ENCODE data around the gene GNAT1.

The GNAT1 gene

GRCh38 chr3:50236484-50237132 lies 45.2 kb downstream of the GNAT1 start:
- DNase-seq (ENCODE audit: low read depth) = no peak
- peak overlapping the region; percentile 88 for H3K4me3 ChIP-seq (ENCODE audit: low read length)
- TF ChIP-seq CTCF (conservative IDR thresholded peaks at IDR 0.05; ENCODE audit: low read depth, low read length) = no peak

- peak overlapping the region; percentile 88 for H3K4me3 ChIP-seq (ENCODE audit: low read length)
- no peak for DNase-seq (ENCODE audit: low read depth)
- no peak for TF ChIP-seq CTCF (conservative IDR thresholded peaks at IDR 0.05; ENCODE audit: low read depth, low read length)
Observed at GRCh38 chr3:50237133-50237651, 45.8 kb downstream of the GNAT1 start.

GRCh38 chr3:50237754-50238548 lies 46.5 kb downstream of the GNAT1 start:
- DNase-seq (ENCODE audit: low read depth) = no peak
- no peak for TF ChIP-seq CTCF (conservative IDR thresholded peaks at IDR 0.05; ENCODE audit: low read depth, low read length)
- peak overlapping the region; percentile 88 for H3K4me3 ChIP-seq (ENCODE audit: low read length)

- TF ChIP-seq CTCF (conservative IDR thresholded peaks at IDR 0.05; ENCODE audit: low read depth, low read length) = peak; percentile 5
- peak overlapping the region; percentile 88 for H3K4me3 ChIP-seq (ENCODE audit: low read length)
- DNase-seq (ENCODE audit: low read depth) = no peak
Observed at GRCh38 chr3:50238549-50239026, 47.2 kb downstream of the GNAT1 start.

- no peak overlapping the region for H3K4me3 ChIP-seq (ENCODE audit: low read length)
- no peak for DNase-seq (ENCODE audit: low read depth)
- no peak for TF ChIP-seq CTCF (conservative IDR thresholded peaks at IDR 0.05; ENCODE audit: low read depth, low read length)
Observed at GRCh38 chr3:50239649-50240048, 48.2 kb downstream of the GNAT1 start.

- H3K4me3 ChIP-seq (ENCODE audit: low read length) = no peak overlapping the region
- DNase-seq (ENCODE audit: low read depth) = no peak
- no peak for TF ChIP-seq CTCF (conservative IDR thresholded peaks at IDR 0.05; ENCODE audit: low read depth, low read length)
Observed at GRCh38 chr3:50241163-50241562, 49.8 kb downstream of the GNAT1 start.
